ENCODE data around the gene GPR139.

GPR139 gene

DNA sequence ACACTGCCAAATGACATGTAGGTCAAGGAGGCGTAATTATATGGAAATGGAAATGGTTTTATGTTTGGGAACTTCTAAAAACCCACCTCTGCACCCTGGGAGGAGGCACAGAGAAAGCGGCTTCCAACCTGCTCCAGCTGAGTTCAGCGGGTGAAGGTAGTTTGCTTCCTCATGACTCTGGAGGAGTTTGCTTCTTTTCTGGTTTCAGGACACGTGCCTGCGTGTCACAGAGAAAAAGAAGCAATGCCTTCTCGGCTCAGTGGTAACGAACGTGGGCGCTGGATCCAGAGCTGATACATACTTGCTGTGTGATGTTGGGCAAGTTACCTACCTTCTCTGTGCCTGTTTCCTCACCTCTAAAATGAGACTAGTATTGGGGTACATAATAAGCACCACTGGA lies 22.1 kb downstream of the GPR139 start:
- DNase-seq: no peak

DNA sequence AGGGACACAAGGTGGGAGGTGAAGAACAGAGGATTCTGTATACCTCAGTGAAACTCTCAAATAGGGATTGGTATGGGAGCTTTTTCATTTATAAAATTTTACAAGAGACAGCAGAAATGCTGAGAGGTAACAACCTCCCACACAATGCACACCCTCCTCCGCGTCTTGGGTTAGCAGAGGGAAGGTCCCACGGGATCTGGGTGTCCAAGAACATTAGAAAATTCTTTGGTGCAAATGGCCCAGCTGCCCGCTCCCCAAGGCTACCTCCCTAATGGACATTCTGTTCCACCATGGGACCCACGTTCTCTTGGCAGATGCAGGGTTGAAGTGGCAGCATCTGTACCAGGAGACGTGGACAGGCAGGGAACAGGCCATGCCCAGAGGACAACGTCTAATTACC lies 22.5 kb downstream of the GPR139 start:
- DNase-seq: no peak

DNA sequence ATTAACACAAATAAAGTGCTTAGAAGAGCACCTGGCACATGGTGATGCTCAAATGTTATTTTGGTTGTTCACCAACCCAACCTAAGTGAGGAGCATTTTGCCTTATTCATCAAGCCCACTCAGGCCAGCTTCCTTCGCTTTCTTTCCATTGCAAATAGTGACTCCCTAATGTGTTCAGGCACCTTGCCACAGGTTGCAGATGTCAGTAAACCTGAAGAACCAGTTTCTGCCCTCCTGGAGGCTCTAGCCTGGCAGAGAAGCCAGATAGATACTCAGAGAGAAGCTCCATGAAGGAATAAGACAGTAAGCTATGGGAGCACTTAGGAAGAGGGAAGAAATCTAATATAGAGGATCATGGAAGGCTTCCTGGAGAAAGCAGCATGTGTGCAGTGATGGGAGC lies 23.9 kb downstream of the GPR139 start:
- no peak for DNase-seq

DNA sequence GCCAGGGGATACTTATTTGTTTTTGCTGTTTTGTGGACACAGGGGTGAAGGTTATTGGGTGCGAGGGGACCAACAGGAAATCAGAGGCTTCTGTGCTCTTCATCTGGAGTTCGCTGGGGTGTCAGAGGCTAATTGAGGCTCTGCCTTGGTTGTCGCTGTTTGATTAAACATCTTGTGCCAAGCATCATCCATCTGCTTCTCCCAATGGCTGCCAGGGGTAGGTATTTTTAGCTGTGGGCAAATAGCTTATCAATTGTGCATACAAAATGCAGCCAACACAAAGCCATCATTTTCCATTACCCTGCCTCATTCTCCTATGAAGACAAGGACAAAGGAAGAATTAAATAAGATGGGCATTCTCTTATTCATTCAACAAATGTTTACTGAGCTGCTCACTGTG lies 27.8 kb downstream of the GPR139 start:
- DNase-seq: no peak

DNA sequence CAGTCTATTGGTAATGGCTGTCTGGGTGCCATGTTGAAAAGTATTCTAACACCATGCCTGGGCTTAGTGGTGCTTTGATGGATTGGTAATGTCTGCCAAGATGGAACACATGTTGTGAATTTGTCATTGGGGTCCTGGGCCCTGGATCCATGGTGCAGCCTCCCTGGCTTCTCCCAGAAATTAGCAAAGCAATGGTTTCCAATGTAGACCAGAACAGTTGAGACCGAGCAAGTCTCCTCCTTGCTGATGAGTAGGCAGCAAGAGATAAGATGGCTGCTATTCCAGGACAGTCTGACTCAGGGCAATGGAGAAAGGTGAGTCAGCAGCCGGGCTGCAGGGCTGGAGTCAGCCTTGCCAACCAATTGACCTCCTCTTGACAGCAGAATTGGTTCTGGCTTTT lies 30.8 kb downstream of the GPR139 start:
- no peak for DNase-seq

DNA sequence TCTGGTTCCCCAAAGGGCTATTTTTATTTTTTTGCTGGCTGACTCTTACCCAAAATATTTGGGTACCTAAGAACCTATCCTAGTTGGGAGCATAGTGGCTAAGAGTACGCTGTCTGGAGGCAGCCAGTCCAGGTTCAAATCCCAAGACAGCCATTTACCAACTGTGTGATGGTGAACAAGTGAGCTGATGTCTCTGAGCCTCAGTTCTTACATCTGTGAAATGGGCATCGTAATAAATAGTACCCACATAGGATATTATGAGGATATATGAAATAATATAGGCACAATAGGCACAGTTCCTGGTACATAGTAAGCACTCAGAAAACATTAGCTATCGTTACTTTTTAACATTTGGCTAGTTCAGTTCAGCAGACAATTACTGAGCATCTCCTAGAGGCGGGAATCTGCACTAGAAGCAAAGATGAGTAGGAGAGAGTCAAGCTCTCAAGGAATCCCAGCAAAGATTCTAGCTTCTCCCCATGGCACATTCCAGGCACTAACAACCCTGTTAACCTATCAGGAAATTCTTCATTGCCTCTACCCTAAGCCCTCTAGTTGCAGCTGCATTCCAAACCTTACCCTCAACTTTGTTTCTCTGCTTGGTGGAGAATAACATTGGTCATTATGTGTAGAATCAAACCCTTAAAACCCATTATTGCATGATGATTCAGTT lies 31.6 kb downstream of the GPR139 start:
- DNase-seq: no peak

DNA sequence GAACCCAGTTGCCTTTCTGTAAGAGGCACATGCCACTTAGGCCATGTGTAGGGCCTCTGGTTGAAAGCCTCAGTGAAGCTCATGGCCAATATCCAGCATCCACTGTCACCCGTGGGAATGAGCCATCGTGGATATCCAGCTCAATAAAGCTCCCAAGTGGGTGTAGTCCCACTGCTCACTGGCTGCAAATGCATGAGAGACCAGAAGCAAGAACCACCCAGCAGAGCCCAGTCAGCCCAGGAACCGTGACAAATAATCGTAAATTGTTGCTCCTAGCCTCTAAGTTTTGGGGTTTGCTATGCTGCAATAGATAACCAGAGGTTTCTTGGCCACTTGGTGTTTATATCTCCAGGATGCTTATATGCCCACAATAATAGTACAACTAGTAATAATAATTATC lies 33.7 kb downstream of the GPR139 start:
- DNase-seq: no peak

DNA sequence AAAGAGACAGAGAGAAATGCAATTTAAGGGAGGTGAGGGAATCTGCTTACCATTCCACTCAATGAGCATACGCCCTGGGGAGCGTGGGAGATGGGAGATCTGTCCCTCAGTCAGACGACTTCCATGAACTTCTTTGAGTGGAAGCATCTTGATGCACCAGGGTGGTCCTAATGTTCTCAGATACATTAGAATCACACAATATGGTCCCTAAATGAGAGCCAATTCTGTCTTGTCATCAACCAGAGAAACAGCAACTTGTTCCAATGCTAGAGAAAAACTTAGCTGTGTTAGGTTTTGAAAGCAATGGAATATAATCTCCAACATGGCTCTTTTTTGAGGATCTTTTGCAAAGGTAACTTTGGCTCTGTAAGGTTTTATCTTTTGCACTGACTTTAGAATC lies 44.1 kb downstream of the GPR139 start:
- DNase-seq: no peak

DNA sequence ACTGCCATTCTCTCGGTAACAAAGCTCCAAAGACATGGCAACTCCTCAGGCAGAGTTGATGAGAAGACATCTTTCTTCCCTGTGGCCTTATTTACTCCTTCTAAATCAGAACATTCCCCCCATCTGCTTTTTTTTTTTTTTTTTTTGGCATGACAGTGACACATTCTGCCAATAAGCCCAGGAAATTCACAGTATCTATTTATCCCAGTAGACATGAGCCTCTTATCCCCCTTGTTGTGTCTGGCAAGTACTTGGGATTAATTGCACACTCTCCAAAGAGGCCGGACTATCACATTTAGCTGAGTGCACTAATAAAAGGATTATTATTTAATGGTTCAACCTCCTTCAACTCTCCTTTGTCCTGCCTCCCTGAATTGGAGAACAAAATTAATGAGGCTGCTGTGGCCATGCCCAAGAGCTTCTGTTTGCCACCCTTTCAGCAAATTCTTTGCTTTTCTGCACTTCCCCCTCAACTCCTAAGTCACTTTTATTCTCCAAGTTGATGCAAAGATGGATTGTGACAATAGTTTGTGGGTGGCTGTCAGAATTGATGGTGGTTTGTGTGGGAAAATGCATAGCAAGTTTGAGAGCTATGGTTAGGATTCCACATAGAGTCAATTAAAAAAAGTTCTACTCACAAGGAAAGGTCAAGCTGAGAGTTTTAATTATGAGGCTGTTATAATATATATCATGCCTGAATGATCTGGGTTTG lies 47.2 kb downstream of the GPR139 start:
- DNase-seq: no peak

DNA sequence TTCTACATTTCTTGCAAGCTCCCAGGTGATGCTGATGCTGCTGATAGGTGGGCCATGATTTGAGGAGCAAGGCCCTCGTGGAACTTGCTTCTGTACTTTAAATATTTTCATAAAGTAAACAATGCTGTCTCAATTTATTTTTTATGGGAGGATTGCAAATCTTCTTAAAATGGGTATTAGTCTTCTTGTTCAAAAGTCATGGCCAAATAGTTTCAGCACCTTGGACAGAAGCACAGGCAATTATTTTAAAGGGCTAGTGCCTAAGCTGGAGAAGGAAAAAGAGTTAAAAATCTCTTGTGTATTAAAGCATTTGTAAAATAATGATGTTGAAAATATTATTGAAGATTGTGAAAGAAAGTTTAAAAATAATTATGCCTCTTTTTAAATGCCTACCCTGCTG lies 50.5 kb downstream of the GPR139 start:
- no peak for DNase-seq

DNA sequence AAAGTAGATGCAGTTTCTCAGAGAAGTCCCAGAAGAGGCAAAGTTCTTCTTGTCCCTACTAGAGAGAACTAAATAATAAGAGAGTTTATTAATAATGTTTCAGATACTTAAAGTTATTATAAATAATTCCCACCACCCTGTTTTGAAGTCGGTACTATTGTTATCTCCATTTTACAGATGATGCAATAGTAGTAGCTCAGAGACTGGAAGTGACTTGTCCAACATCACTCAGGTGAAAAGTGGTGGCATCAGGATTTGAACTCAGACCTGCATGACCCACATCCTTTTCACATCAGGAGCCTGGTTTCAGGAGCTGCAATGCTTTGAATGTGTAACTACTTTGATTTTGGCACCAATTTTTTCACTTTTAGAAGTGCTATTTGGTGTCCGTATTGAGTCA lies 52.7 kb downstream of the GPR139 start:
- no peak for DNase-seq

DNA sequence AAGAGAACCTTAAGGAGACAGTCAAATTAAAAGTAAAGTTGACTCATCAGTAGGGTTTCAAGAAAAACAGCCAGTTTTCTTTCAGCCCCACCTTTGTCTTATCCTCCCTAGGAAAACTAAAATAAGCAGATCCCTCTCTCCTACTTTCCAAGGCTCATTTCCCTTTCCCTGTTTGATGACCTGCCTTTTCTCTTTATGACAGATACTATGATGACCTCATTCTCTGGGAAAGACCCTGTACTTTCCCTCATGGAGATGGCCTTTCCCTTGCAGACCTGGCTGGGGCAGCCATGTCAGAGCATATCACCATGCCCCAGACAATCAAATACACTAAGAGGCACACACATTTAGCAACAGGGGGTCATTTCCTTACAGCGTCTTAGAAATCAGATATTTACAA lies 53.6 kb downstream of the GPR139 start:
- no peak for DNase-seq

DNA sequence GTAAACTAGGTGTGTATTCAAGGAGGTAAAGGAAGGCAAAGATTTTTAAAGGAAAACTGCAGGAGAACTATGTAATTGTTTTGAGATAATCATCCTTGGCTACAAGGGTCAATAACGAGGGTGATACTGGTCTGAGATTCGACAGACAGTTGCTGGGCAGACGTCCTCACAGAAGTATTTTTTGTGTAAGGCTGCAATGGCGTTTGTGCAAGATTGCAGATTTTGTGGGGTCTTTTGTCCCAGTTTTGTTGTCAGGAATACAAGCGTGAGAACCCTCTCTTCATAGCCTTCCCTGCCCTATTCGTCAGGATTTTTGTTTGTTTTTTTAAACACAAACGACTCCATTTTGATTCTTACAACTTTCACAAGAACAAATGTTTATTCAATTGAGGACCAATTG lies 57.5 kb downstream of the GPR139 start:
- DNase-seq: no peak

DNA sequence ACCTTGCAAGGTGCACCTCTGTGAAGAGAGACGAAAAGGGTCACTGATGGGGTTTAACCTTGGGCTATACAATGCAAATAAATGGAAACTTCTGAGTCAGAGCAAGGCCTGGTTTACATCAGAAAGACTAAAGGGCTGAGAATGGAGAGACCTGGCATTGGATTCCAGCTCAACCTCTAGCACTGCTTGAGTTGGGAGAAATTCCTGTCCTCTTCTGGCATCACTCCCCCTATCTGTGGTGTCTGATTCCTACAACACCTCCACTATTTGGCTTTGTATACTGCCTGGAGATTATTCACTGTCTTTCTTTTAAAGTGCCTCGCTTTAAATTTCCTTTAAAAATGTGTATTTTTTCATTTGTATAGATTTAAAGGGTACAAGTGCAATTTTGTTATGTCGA lies 68.8 kb downstream of the GPR139 start:
- DNase-seq: no peak

DNA sequence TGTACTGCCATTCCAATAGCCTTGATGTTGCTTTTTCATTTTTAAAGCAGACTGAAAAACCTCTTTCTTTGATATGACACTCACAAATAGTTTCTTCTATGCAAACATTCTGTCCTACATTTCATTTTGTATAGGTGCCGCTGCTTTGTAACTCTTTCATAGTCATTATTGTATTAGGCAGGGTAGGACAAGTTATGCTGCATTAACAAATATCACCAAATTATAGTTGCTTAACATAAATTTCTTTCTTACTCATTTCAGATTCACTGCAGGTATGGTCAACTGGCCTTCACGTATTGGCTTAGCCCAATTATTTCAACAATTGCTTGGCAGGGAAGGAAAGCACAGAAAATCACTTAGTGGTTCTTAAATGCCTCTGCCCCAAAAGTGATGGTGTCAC lies 70.8 kb downstream of the GPR139 start:
- DNase-seq: no peak

DNA sequence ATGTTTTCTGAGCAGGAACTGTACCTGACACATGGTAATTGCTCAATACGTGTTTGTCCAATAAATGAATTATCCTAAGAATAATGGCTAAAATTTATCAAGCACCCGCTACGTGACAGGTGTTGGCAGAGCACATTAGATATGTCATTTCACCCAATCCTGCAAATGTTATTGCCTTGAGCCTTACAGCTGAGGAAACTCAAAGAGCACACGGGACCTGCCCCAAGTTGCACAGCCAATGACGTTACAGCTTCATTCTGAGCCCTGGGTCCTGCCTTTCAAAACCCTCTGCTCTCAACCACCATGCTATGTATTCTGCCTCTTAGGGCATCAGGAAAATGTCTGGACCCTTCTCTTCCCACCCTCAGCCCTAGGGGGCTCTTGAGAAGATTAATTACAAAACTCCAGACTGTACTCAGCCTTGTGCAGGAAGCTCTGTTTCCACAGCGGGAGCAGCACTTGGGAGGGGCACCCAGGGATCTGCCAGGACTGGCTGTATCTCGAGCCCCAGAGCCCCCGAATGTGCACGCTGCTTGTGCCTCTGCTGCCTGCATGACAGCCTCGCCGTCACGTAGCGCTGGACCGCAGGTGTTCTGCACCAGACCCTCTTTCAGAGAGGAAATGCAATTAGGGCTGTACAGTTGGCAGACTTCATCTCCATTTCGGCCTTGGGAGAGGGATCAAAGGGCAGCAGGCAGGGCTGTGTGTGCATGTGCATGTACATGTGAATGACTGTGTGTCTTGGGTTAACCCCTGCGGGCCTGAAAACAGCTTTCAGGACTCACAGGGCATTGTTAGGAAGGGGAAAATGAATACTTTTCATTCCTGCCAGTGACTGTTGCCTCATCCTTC lies 71.6 kb downstream of the GPR139 start:
- no peak for DNase-seq

DNA sequence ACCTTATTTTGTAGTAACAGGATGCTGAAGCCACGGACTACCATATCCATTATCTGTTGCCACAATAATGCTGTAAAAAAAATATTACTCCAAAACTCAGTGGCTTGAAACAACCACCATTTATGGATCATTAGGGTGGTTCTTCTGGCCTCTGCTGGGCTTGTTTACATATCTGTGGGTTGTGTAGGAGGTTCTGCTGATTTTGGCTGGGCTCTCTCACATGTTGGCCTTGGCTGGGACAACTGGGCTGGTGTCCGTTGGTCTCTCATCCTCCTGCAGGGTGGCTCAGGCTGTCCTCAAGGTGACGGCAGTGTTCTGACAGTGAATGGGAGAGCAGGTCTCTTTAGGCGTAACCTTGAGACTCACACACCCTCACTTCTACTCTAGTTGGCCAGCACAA lies 76.0 kb downstream of the GPR139 start:
- no peak for DNase-seq

DNA sequence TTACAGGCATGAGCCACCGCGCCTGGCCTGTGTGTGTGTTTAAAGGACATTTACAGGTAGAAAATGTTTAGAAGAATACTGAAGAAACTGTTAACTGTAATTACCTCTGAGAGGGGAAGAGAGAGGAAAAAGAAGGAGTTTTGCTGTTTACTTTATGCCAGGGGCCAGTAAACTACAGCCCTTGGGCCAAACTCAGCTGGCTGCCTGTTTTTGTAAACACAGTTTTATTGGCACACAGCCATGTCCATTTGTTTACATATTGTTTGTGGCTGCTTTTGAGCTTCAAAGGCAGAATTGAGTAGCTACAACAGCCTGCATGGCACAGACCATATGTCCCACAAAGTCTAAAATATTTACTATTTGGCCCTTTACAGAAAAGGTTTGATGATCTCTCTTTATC lies 76.4 kb downstream of the GPR139 start:
- DNase-seq: no peak

DNA sequence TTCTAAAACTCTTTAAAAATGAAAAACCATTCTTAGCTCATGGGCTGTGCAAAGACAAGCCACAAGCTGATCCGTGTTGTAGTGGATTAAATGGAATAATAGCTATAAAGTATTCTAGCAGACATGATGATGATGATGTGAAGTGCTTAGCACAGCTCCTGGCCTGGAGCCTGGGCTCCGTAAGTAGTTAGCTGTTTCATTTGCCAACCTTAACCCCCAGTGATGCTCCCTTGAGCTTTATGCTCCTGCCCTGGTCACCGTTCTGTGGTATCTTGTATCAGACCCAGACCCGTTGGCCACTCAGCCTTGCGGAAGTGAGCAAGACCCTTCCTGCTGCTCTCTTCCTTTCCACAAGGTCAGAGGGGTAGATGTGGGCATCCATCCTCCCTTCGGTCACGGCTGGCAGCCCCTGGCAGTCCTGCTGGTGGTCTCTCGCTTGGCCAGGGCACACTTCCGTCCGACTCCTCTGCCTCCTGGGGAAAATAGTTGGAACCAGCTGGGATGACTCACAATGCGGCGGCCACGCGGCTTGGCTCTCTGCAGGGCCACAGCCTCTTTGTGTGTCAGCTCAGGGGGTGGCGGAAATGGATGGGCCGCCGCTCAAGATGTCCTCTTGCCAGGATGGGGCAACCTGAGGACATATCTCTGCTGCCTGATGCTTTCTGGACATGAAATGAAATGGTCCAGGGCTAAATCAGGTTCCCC lies 79.1 kb downstream of the GPR139 start:
- no peak for DNase-seq

DNA sequence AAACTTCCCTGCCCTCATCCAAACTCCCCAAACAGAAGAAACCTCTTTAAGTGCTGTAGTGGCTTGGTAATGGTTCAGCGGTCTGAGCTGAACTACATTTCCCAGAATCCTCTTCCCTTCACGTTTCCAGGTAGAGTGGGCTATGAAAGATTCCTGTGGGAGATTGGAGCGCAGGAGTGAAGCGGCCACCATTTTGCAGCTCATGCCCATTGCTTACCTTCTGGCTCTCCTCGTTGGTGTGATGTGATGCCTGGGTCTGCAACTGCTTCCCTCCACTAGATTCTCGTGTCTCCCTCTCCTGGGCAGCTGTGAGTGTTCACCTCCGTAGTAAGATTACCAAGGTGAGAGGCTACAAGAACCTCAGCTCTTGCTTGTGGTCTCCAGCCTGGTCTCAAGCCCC lies 82.1 kb downstream of the GPR139 start:
- DNase-seq: no peak

DNA sequence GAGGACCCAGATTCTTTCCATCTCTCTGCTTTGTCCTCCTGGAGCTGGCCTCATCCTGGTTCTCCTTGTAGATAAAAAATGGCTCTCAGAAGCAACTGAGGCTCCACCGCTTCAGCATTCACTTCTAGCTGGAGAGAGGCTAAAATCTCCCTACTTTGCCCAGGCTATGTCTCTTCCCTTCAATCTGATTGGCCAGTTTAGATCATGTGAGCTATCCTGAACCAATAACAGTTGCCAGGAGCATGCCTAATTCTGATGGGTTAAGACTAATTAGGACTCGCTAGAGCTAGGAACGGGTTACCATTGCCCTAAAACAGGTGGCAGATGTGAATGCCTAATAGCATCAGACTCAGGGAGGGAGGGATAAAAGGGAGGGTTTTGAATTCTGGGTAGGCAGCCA lies 89.6 kb downstream of the GPR139 start:
- no peak for DNase-seq

Data from activated CD4-positive, alpha-beta T cell treated with anti-CD3 and anti-CD28 coated beads for 4 hours (primary cell).